ENCODE data around the gene SGMS1.

The SGMS1 gene

GRCh38 chr10:50395851-50396250 lies 227.9 kb downstream of the SGMS1 start:
- TF ChIP-seq CTCF (conservative IDR thresholded peaks at IDR 0.05; ENCODE audit: low read length) = no peak
- DNase-seq (ENCODE audit: low read depth) = no peak
- H3K4me3 ChIP-seq (ENCODE audit: low read length) = no peak overlapping the region

GRCh38 chr10:50395271-50395670 lies 228.5 kb downstream of the SGMS1 start:
- H3K4me3 ChIP-seq (ENCODE audit: low read length) = no peak overlapping the region
- TF ChIP-seq CTCF (conservative IDR thresholded peaks at IDR 0.05; ENCODE audit: low read length) = no peak
- peak; percentile 85 for DNase-seq (ENCODE audit: low read depth)

GRCh38 chr10:50394832-50395231 lies 228.9 kb downstream of the SGMS1 start:
- TF ChIP-seq CTCF (conservative IDR thresholded peaks at IDR 0.05; ENCODE audit: low read length) = no peak
- H3K4me3 ChIP-seq (ENCODE audit: low read length) = no peak overlapping the region
- peak; percentile 28 for DNase-seq (ENCODE audit: low read depth)

GRCh38 chr10:50393784-50394467 lies 229.8 kb downstream of the SGMS1 start:
- no peak overlapping the region for H3K4me3 ChIP-seq (ENCODE audit: low read length)
- DNase-seq (ENCODE audit: low read depth) = no peak

GRCh38 chr10:50392966-50393718 lies 230.6 kb downstream of the SGMS1 start:
- no peak for DNase-seq (ENCODE audit: low read depth)
- TF ChIP-seq CTCF (conservative IDR thresholded peaks at IDR 0.05; ENCODE audit: low read length) = no peak
- H3K4me3 ChIP-seq (ENCODE audit: low read length) = no peak overlapping the region

More at GRCh38 chr10:50393784-50394467, 229.8 kb downstream of the SGMS1 start:
- no peak for TF ChIP-seq CTCF (conservative IDR thresholded peaks at IDR 0.05; ENCODE audit: low read length)

- DNase-seq (ENCODE audit: low read depth) = no peak
- no peak for TF ChIP-seq CTCF (conservative IDR thresholded peaks at IDR 0.05; ENCODE audit: low read length)
- no peak overlapping the region for H3K4me3 ChIP-seq (ENCODE audit: low read length)
Measured at GRCh38 chr10:50392426-50392825, 231.3 kb downstream of the SGMS1 start.

- no peak for TF ChIP-seq CTCF (conservative IDR thresholded peaks at IDR 0.05; ENCODE audit: low read length)
- no peak overlapping the region for H3K4me3 ChIP-seq (ENCODE audit: low read length)
- DNase-seq (ENCODE audit: low read depth) = no peak
Measured at GRCh38 chr10:50390302-50390701, 233.5 kb downstream of the SGMS1 start.
